HG03432 (cell line): Measurements from ENCODE around the gene TAL2.
A peak's percentile ranks its signal among the peaks of the same experiment; 100 is the strongest.
"Not testable (repeated sequence)": the region's sequence is repeated elsewhere in the genome, so short reads cannot be mapped to it uniquely, and the experiment has no call there.

Experiments used
- ATAC-seq: cut with Tn5 transposase; IDR thresholded peaks from one replicate; pipeline ENCODE4 v1.9.1; 2021; ENCODE audit warnings: mild to moderate bottlenecking, moderate library complexity; ENCODE audit not compliant: unreplicated experiment

The TAL2 gene

DNA sequence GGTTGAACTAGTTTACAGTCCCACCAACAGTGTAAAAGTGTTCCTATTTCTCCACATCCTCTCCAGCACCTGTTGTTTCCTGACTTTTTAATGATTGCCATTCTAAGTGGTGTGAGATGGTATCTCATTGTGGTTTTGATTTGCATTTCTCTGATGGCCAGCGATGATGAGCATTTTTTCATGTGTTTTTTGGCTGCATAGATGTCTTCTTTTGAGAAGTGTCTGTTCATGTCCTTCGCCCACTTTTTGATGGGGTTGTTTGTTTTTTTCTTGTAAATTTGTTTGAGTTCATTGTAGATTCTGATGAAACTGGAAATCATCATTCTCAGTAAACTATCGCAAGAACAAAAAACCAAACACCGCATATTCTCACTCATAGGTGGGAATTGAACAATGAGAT, 41.4 kb downstream of the TAL2 start:
- ATAC-seq, result not testable (repeated sequence)

- no peak for ATAC-seq
Observed at GRCh38 chr9:105706156-105706555, 43.9 kb downstream of the TAL2 start.

DNA sequence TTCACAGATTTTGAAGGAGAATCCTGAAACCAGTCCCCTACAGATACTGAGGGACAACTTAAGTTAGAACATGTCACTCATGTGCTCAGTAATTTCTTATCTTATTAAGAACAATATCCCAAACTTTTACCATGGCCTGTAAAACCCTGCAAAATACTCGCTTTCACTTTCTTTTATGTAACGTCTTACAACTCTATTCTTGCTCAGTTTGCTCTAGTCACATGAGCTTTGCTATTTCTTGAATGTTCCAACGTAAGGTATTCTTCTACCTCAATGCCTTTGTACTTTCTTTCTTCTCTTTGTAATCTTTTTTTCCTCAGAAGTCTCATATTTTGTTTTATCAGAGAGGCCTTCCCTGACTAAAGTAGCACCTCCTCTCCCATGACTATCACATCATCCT, 46.1 kb downstream of the TAL2 start:
- peak; percentile 67 for ATAC-seq

DNA sequence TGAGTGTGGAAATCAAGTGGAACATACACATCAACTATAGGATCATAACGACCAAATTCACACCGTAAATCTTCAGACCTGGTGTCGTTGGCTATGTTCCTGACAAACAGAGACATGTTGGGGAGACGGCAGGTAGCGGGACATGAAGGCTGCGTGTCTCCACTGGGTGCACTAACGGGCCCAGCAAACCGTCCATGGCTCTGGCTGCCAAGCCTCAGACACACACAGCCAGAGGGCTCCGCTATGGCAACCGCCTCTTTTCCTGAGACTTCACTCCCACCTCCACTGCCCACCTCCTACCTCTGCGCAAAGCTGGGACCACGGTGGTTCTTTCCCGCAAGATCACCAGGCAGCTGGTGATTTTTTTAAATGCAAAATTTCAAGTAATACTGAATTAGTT, 48.4 kb downstream of the TAL2 start:
- ATAC-seq, result no peak

- no peak for ATAC-seq
Observed at GRCh38 chr9:105711867-105712266, 49.6 kb downstream of the TAL2 start.

DNA sequence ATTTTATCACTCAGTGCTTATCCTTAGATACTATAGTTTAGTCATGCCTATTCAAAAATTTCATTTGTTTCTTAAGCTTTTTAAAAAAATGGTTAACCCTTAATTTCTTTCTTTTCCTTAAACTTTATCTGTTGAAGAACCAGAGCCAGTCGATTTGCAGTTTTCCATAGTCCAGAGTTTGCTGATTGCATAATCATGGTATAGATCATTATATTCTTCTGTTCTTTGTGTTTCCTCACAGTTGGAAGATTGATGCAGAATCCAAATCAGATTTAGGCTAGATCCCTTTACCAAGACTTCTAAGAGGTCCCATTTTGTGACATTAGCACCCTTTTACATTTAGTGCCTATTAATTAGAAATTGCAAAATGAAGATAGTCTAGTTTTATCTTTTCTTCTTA, 50.0 kb downstream of the TAL2 start:
- ATAC-seq, result no peak
